HG02973 (cell line): ENCODE results near the gene PIAS3.
"Not testable (repeated sequence)": the region's sequence is repeated elsewhere in the genome, so short reads cannot be mapped to it uniquely, and the experiment has no call there.

Experiments
- ATAC-seq: cut with Tn5 transposase; IDR thresholded peaks from one replicate; pipeline ENCODE4 v1.9.1; 2021; ENCODE audit warnings: moderate library complexity; ENCODE audit not compliant: unreplicated experiment

Gene PIAS3

DNA sequence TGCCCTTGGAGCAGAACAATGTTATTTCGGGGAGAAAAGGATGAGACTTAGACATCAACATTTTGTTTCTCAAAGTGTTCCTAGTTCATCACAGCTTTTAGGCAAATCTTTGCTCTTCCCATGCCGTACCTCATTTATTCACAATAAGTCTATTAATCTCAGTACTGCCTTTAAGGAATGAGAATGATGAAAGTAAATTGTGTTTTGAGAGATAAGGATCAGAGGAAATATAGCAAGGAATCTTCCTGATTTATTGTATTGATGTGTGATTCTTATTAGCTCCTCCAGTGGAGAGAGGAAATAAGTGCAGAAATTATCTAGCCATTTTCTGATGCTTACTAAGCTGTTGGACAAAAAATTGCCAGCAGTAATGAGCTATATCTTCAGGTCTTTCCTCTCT is 32.9 kb downstream of the PIAS3 start:
- ATAC-seq = no peak

GRCh38 chr1:145824499-145824842 is 34.4 kb downstream of the PIAS3 start:
- no peak for ATAC-seq

GRCh38 chr1:145823565-145824498 is 35.0 kb downstream of the PIAS3 start, which contains the start of the genes POLR3C and RNF115:
Gene POLR3C (plus strand): TSS chr1:145824200. CDS start chr1:145825777, 1,577 bp downstream.
Gene RNF115 (minus strand): TSS chr1:145824095. CDS start chr1:145823873, 222 bp downstream.
- ATAC-seq = peak; percentile 79

DNA sequence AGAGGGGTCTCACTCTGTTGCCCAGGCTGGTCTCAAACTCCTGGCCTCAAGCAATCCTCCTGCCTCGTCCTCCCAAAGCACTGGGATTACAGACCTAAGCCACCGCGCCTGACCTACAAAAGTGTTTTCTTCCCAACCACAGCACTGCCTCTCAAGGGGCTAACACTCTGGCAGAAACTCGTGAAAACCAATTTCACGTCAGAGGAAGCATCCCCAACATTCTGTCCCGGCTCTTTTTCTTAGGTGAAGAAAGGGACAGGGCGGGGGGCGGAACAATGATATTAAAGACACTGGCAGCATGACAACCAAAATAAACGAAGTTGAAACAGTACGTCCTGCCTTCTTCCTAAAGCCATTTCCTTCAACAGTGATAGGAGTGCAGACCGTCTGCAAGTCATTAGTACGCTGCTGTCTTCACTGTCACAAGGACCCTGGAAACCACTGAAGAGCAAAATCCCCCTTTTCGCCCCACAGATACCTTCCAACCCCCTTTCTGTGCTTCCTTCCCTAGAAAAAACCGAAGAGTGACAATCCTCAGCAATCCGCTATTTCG is 36.0 kb downstream of the PIAS3 start:
- ATAC-seq = not testable (repeated sequence)

DNA sequence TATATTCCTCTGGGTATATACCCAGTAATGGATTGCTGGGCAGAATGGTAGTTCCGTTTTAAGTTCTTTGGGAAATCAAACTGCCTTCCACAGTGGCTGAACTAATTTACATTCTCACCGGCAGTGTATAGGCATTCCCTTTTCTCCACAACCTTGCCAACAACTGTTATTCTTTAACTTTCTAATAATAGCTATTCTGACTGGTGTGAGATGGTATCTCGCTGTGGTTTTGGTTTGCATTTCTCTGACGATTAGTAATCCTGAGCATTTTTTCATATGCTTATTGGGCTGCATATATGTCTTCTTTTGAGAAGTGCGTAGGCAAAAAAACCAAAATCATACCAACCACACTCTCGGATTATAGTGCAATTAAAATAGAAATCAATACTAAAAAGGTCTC is 40.8 kb downstream of the PIAS3 start:
- not testable (repeated sequence) for ATAC-seq

DNA sequence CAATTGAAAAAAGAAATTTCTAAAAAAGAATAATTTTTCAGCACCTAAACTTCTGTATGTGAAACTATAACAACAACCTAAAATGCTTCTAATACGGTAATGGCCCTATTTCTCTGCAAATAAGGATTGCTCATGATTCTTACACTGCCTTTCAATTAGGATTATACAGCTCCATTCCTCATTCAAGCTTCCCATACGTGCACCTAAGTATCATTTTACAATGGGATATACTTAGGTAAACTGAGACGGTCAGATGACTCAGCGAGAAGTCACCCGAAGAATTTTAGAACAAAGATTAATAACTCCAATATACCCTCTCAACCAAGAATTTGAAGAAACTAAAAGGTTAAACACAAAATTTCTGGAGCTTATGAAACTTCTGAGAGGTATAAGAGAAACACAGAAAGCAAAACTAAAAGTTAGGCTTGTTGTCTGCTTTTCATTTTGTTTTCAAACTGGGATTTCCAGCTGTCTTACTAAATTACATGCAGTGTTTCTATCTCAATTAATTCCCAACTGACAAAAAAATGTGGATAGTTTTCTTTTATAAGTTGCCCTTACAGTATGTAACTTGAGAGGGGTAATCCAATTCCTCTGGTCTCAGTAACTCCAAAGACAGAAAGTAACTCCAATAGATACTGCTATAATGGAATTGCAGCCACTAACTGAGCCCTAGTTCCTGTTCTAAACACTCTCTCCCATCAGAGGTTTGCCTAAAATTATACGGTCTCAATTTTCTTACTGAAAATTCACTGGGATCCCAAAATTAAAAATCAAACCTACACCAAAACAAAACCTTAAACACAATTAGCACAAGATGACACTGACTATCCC is 45.7 kb downstream of the PIAS3 start:
- not testable (repeated sequence) for ATAC-seq

DNA sequence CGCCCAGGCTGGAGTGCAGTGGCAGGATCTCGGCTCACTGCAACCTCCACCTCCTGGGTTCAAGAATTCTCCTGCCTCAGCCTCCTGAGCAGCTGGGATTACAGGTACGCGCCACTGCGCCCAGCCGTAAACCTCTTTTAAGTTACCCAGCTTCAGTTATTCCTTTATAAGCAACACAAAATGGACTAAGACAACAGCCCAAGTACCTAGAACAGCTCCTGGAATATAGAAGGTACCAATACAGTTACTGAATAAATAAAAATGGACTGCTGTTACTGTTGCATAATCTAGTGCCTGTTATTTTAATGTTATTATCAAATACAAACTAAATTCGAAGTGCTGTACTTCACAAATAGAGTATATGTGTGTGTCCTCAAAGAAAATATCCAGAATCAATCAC is 52.0 kb downstream of the PIAS3 start:
- ATAC-seq = no peak

DNA sequence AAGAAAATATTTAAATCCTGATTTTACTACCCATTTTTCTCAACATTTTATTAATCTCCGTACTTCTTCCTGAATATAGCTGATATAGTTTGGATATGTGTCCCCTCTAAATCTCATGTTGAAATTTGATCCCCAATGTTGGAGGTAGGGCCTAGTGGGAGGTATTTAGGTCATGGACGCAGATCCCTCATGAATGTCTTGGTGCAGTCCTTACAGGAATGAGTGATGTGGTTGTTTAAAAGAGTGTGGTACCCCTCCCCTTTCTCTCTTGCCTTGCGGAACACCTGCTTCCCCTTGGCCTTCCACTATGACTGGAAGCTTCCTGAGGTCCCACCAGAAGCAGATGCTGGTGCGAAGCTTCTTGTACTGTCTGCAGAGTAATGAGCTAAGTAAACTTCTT is 52.5 kb downstream of the PIAS3 start:
- no peak for ATAC-seq

DNA sequence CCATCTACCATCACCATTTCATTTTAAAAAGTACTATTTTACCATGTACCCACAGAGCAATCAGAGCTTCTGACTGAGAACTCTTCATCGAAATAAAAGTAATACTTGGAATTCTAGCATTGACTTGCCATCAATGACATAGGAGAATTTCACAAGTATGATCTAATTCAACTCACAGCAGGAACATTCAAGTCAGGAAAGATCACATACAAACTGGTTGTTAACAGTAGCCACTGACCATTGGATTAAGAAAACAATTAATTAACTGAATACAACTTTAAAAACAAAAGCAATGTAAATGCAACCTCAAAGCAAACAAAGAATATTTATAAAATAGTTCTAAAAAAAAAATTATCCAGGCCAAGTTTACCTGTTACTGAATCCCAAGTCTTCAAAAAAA is 53.8 kb downstream of the PIAS3 start:
- ATAC-seq = no peak

DNA sequence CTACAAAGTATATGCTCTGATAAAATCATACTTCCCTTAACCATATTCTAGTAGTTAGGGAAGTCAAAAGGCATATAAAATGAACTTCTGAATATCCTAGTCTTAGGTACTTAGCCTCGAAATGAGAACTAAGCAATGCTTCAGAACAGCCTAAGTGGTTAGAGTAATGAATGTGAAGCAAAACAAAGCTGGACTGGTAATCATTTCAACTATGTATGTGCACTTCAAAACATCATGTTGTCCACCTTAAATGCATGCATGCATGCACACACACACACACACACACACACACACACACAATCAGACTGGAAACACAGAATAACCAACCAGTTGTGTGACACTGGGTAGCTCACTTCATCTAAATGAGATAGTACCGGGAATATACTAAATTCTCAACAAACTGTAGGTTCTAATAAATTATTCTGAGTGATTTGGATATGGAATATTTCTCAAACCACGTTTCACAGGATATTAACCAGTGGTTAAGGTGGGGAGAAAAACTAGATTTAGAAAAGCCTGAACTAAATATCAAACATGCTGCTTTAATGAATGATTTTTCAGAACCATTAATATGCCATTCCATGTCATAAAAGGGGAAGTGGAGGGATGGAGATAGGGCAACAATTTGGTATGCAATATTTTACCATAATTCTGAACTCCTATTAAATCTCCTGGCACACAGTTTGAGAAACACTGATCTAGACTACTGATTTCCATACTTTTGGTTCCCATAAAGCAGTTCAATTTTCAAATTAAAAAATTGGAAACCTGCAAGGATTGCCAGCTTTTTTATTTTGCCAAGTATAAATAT is 54.4 kb downstream of the PIAS3 start:
- no peak for ATAC-seq

GRCh38 chr1:145799806-145800205 is 59.1 kb downstream of the PIAS3 start:
- ATAC-seq = no peak
